Aorta (tissue), 5 donors: Measurements from ENCODE around the gene GPR35. TPM values are rescaled to one million over a fixed set of nuclear protein-coding genes. Genes with fewer than 3 reads are reported as not detected.

Experiments
- ATAC-seq: fragments of 200-7000 bp; cut with Tn5 transposase; one replicate; pipeline ENCODE4 v1.9.1; 2022; ENCODE audit warnings: moderate library complexity; ENCODE audit not compliant: low FRiP score
- DNase-seq, 2 donors: peaks; one replicate each; pipeline ENCODE4 v3.0.0-alpha.2; 2020
- H3K27ac ChIP-seq, 2 donors: one replicate each; pipeline ENCODE4 v1.5.1; 2013; ENCODE audit warnings: low read length in 2 of 2, mild to moderate bottlenecking in 2 of 2, moderate library complexity in 2 of 2, control low read depth in 1 of 2, inconsistent platforms in 1 of 2, low read depth in 1 of 2
- H3K27me3 ChIP-seq, 2 donors: one replicate each; pipeline ENCODE4 v1.6.1; 2013; ENCODE audit warnings: control low read depth in 1 of 2, low read length in 1 of 2, mild to moderate bottlenecking in 1 of 2, moderate library complexity in 1 of 2; ENCODE audit not compliant: insufficient read depth in 2 of 2, control insufficient read depth in 1 of 2
- H3K36me3 ChIP-seq, 2 donors: one replicate each; pipeline ENCODE4 v1.6.1; 2013; ENCODE audit warnings: control low read depth in 1 of 2, low read length in 1 of 2, mild to moderate bottlenecking in 1 of 2; ENCODE audit not compliant: insufficient read depth in 2 of 2, control insufficient read depth in 1 of 2
- H3K4me1 ChIP-seq, 2 donors: one replicate each; pipeline ENCODE4 v1.6.1; 2013; ENCODE audit warnings: low read length in 2 of 2, control low read depth in 1 of 2, mild to moderate bottlenecking in 1 of 2, moderate library complexity in 1 of 2; ENCODE audit not compliant: insufficient read depth in 2 of 2, control insufficient read depth in 1 of 2
- H3K4me3 ChIP-seq, 2 donors: one replicate each; pipeline ENCODE4 v1.5.1; 2013; ENCODE audit warnings: low read length in 2 of 2, control low read depth in 1 of 2, mild to moderate bottlenecking in 1 of 2
- H3K9me3 ChIP-seq: one replicate; pipeline ENCODE4 v1.6.1; 2013; ENCODE audit warnings: mild to moderate bottlenecking, low read length; ENCODE audit not compliant: control insufficient read depth
- WGBS, 2 donors: extraction: QIAGEN DNeasy Blood & Tissue Kit; methylation state at CpG; one replicate each; pipeline ENCODE4 v1.1.7; 2013; 5-methylcytosine and 5-hydroxymethylcytosine counted together
- intact Hi-C, 2 donors: fragments of 100-400 bp; cut with DNase I; formaldehyde crosslinking; loops; one replicate each; pipeline versions ENCODE4 v1.14.2 to v1.15.0; 2022
- polyA plus RNA-seq, 2 donors: library from polyadenylated mRNA; stranded (reverse); fragments of 200-250 nt; gene quantifications; one replicate each; pipeline ENCODE4 v1.2.3, GENCODE V29; 2013
- total RNA-seq, 2 donors: library from RNA; stranded (reverse); fragmentation: NEBNext Ultra II Directional; extraction: Animal tissue kit (Norgen Biotek cat#: 25700); gene quantifications; one replicate each; pipeline ENCODE4 v1.2.1, GENCODE V29; 2021
- donor health status: healthy with polysubstance abuse.
- donor health status: Bipolar disorder and iron deficiency.
- donor health status: DM: no; HTN: no; CAD: no.
- donor health status: DM: no; HTN: no; CAD: no.
- donor health status: DM: yes; HTN: yes; CAD: no.

Gene GPR35
- total and polyA plus RNA-seq, 4 donors = 2.1 to 14.5 (median 7.0) TPM

GRCh38 chr2:240637901-240638345 lies 12.6 kb downstream of the GPR35 start:
- Histone ChIP-seq H3K36me3 (no peaks in the 10 kb centered on the region), H3K27me3 (no peaks in the 10 kb centered on the region), H3K27ac (no peak overlapping the region), H3K4me3 (no peak overlapping the region), H3K9me3 (no peaks in the 10 kb centered on the region), H3K4me1 (no peaks in the 10 kb centered on the region)
- ATAC-seq (no peak), DNase-seq (no peak)
- intact Hi-C loops = no loop called here
- WGBS, 2 donors = 71 to 79% methylated on average over 7 to 8 of the region's 8 CpGs

- DNase-seq = peak; percentile 41 to 72
- Histone ChIP-seq H3K36me3 (no peaks in the 10 kb centered on the region), H3K4me1 (no peaks in the 10 kb centered on the region), H3K27ac (no peak overlapping the region), H3K4me3 (no peak overlapping the region), H3K27me3 (no peaks in the 10 kb centered on the region), H3K9me3 (no peaks in the 10 kb centered on the region)
- 65 to 72% methylated on average over 18 of the region's 18 CpGs for WGBS, 2 donors
- ATAC-seq = peak; percentile 55
- intact Hi-C loops = no loop called here
These were observed 13.4 kb downstream of the GPR35 start for GRCh38 chr2:240638512-240639160.

GRCh38 chr2:240639566-240639965 lies 14.3 kb downstream of the GPR35 start:
- no peaks in the 10 kb centered on the region for H3K9me3 ChIP-seq
- DNase-seq (no peak), ATAC-seq (no peak)
- H3K27ac ChIP-seq = no peak overlapping the region
- intact Hi-C loops = no loop called here
- 86 to 89% methylated on average over 18 of the region's 18 CpGs for WGBS, 2 donors
- no peaks in the 10 kb centered on the region for H3K4me1 ChIP-seq
- no peak overlapping the region for H3K4me3 ChIP-seq
- H3K36me3 ChIP-seq = no peaks in the 10 kb centered on the region
- no peaks in the 10 kb centered on the region for H3K27me3 ChIP-seq

- Histone ChIP-seq H3K27ac (no peak overlapping the region), H3K9me3 (no peaks in the 10 kb centered on the region), H3K27me3 (no peaks in the 10 kb centered on the region), H3K4me3 (no peak overlapping the region), H3K36me3 (no peaks in the 10 kb centered on the region), H3K4me1 (no peaks in the 10 kb centered on the region)
- ATAC-seq (no peak), DNase-seq (peak; percentile 56 to 76)
- intact Hi-C loops = no loop called here
- 14 to 15% methylated on average over 16 of the region's 16 CpGs for WGBS, 2 donors
These were observed 15.7 kb downstream of the GPR35 start for GRCh38 chr2:240640939-240641338.

GRCh38 chr2:240642061-240642805 lies 17.0 kb downstream of the GPR35 start:
- H3K27me3 ChIP-seq = no peaks in the 10 kb centered on the region
- H3K36me3 ChIP-seq = no peaks in the 10 kb centered on the region
- intact Hi-C loops = no loop called here
- H3K4me1 ChIP-seq = no peaks in the 10 kb centered on the region
- no peaks in the 10 kb centered on the region for H3K9me3 ChIP-seq
- 80 to 82% methylated on average over 33 to 36 of the region's 36 CpGs for WGBS, 2 donors
- no peak overlapping the region for H3K4me3 ChIP-seq
- no peak overlapping the region for H3K27ac ChIP-seq
- peak; percentile 40 to 63 for DNase-seq
- ATAC-seq = no peak

- no peak for ATAC-seq
- peak in 1 of 2 donors; percentile 66 for DNase-seq
These were observed 17.5 kb downstream of the GPR35 start for GRCh38 chr2:240642806-240643092.

GRCh38 chr2:240643093-240643810 lies 18.0 kb downstream of the GPR35 start:
- ATAC-seq (no peak), DNase-seq (peak; percentile 45 to 60)
- Histone ChIP-seq H3K27me3 (no peaks in the 10 kb centered on the region), H3K27ac (no peak overlapping the region), H3K4me3 (no peak overlapping the region), H3K36me3 (no peaks in the 10 kb centered on the region), H3K9me3 (no peaks in the 10 kb centered on the region), H3K4me1 (no peaks in the 10 kb centered on the region)
- WGBS, 2 donors = 66 to 67% methylated on average over 10 to 13 of the region's 13 CpGs
- intact Hi-C loops = no loop called here

More at GRCh38 chr2:240642806-240643092, 17.5 kb downstream of the GPR35 start:
- intact Hi-C loops = no loop called here
- WGBS, 2 donors = 72 to 83% methylated on average over 10 to 11 of the region's 11 CpGs
- Histone ChIP-seq H3K27me3 (no peaks in the 10 kb centered on the region), H3K4me3 (no peak overlapping the region), H3K9me3 (no peaks in the 10 kb centered on the region), H3K36me3 (no peaks in the 10 kb centered on the region), H3K4me1 (no peaks in the 10 kb centered on the region), H3K27ac (no peak overlapping the region)

- WGBS, 2 donors = 79 to 84% methylated on average over 15 of the region's 15 CpGs
These were observed 18.5 kb downstream of the GPR35 start for GRCh38 chr2:240643811-240644150.

More at GRCh38 chr2:240643811-240644150, 18.5 kb downstream of the GPR35 start:
- no peaks in the 10 kb centered on the region for H3K36me3 ChIP-seq
- peak in 1 of 2 donors; percentile 53 for DNase-seq
- no peak for ATAC-seq
- H3K4me1 ChIP-seq = no peaks in the 10 kb centered on the region
- no peaks in the 10 kb centered on the region for H3K9me3 ChIP-seq
- intact Hi-C loops = no loop called here
- H3K4me3 ChIP-seq = no peak overlapping the region
- H3K27me3 ChIP-seq = no peaks in the 10 kb centered on the region
- H3K27ac ChIP-seq = no peak overlapping the region
